Stimulated activated CD8-positive, alpha-beta memory T cell treated with anti-CD3 and anti-CD28 coated beads, Interleukin-7, amount 100 ng/mL, for 1 hour (primary cell): ENCODE results near the gene KMT2C.

Experiments used
- DNase-seq, 2 donors: peaks; one replicate each; pipeline ENCODE4 v3.0.0-alpha.2; 2020; ENCODE audit warnings: low read depth in 2 of 2

The KMT2C gene

GRCh38 chr7:152105205-152105604, 330.6 kb downstream of the KMT2C start:
- no peak for DNase-seq

- DNase-seq, result no peak
Observed at GRCh38 chr7:152103691-152104090, 332.1 kb downstream of the KMT2C start.

GRCh38 chr7:152103066-152103465, 332.7 kb downstream of the KMT2C start:
- no peak for DNase-seq

GRCh38 chr7:152097330-152097729, 338.5 kb downstream of the KMT2C start:
- no peak for DNase-seq

- no peak for DNase-seq
Observed at GRCh38 chr7:152095771-152096170, 340.0 kb downstream of the KMT2C start.

GRCh38 chr7:152093717-152094116, 342.1 kb downstream of the KMT2C start:
- no peak for DNase-seq

GRCh38 chr7:152090747-152091146, 345.1 kb downstream of the KMT2C start:
- DNase-seq, result no peak

GRCh38 chr7:152089183-152089582, 346.6 kb downstream of the KMT2C start:
- no peak for DNase-seq

GRCh38 chr7:152086513-152086912, 349.3 kb downstream of the KMT2C start:
- no peak for DNase-seq

- DNase-seq, result no peak
Observed at GRCh38 chr7:152085131-152085530, 350.7 kb downstream of the KMT2C start.
